Measurements from ENCODE around the gene KNDC1.

Gene KNDC1

GRCh38 chr10:133189256-133189655 is 29.2 kb downstream of the KNDC1 start:
- POLR2A ChIA-PET, result no interaction called here
- H3K9me3 ChIP-seq (ENCODE audit: control insufficient read depth, insufficient read depth, low read depth, low read length), result no peaks in the 10 kb centered on the region
- peaks cover 0 to 4% of the 10 kb centered on the region in 2 experiments; a peak in 1 of 3 replicates for H3K36me3 ChIP-seq (ENCODE audit: control insufficient read depth in 2 of 2, insufficient read depth in 1 of 2, low read length in 2 of 2)
- TF ChIP-seq ZSCAN16 (tag by site-specific recombination; IDR thresholded peaks at IDR 0.05) (no peak), SETDB1 (IDR thresholded peaks at IDR 0.05; ENCODE audit: insufficient read length, low read length) (no peak), SP7 (tag by site-specific recombination; IDR thresholded peaks at IDR 0.05) (no peak), ZNF280C (tag by site-specific recombination; IDR thresholded peaks at IDR 0.05) (no peak), ZNF155 (tag by site-specific recombination; IDR thresholded peaks at IDR 0.05) (no peak), ZNF639 (tag by site-specific recombination; IDR thresholded peaks at IDR 0.05) (no peak), SP3 (tag by site-specific recombination; IDR thresholded peaks at IDR 0.05) (no peak), PBX3 (CRISPR knock-in tag; IDR thresholded peaks at IDR 0.05) (no peak), ZBTB10 (tag by site-specific recombination; IDR thresholded peaks at IDR 0.05) (no peak), BCL6B (tag by site-specific recombination; IDR thresholded peaks at IDR 0.05) (no peak), ZNF501 (tag by site-specific recombination; IDR thresholded peaks at IDR 0.05) (no peak), ZNF37A (tag by site-specific recombination; IDR thresholded peaks at IDR 0.05) (no peak), KLF9 (tag by site-specific recombination; IDR thresholded peaks at IDR 0.05; ENCODE audit: low read depth) (no peak), ZNF350 (tag by site-specific recombination; IDR thresholded peaks at IDR 0.05) (no peak), ZNF280D (tag by site-specific recombination; IDR thresholded peaks at IDR 0.05) (no peak), ZNF426 (tag by site-specific recombination; IDR thresholded peaks at IDR 0.05) (no peak), ATF2 (tag by site-specific recombination; IDR thresholded peaks at IDR 0.05; ENCODE audit: low read depth) (no peak), ZXDB (tag by site-specific recombination; IDR thresholded peaks at IDR 0.05) (no peak), SP2 (tag by site-specific recombination; IDR thresholded peaks at IDR 0.05) (no peak)
- TF ChIP-seq, protein P1, sequence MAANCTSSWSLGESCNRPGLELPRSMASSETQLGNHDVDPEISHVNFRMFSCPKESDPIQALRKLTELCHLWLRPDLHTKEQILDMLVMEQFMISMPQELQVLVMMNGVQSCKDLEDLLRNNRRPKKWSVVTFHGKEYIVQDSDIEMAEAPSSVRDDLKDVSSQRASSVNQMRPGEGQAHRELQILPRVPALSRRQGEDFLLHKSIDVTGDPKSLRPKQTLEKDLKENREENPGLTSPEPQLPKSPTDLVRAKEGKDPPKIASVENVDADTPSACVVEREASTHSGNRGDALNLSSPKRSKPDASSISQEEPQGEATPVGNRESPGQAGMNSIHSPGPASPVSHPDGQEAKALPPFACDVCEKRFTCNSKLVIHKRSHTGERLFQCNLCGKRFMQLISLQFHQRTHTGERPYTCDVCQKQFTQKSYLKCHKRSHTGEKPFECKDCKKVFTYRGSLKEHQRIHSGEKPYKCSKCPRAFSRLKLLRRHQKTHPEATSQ (tag by site-specific recombination; IDR thresholded peaks at IDR 0.05), result no peak
- H3K27ac ChIP-seq (ENCODE audit: extremely low read depth, low read depth, low read length), result no peak overlapping the region
- CTCF ChIA-PET, result no interaction called here
- H3K4me1 ChIP-seq (ENCODE audit: control insufficient read depth, insufficient read depth, low read length), result no peaks in the 10 kb centered on the region
- no peak overlapping the region for H3K4me3 ChIP-seq (ENCODE audit: low read depth, low read length)
